GM23338 (cell line): ENCODE measurements around the gene CLDN20. TPM values are rescaled to one million over a fixed set of nuclear protein-coding genes. Genes with fewer than 3 reads are reported as not detected.

Experiments
- polyA plus RNA-seq: library from polyadenylated mRNA; unstranded; fragments of >200 nt; fragmentation: Nextera tagmentation; extraction: Ambion mirVana; gene quantifications from 2 replicates; pipeline ENCODE4 v1.2.1, GENCODE V29; 2016
- total RNA-seq: library from RNA; depleted of rRNA; stranded (reverse); fragments of >200 nt; shearing (Covaris generic); gene quantifications from 2 replicates; pipeline ENCODE4 v1.2.3, GENCODE V29; 2014; rRNA removed

Gene CLDN20
- total and polyA plus RNA-seq, 2 experiments from 2014 or later, result 0.23 TPM; not detected in 1

Other genes starting within 250 kb of the CLDN20 start
- 37.5 and 51.1 TPM in 2 replicates for gene TFB1M, start 50.5 kb downstream of the CLDN20 start, total RNA-seq
- 66.9 and 69.6 TPM in 2 replicates for gene TFB1M, start 50.5 kb downstream of the CLDN20 start, polyA plus RNA-seq
- not detected in 2 replicates for gene NOX3, start 191.8 kb downstream of the CLDN20 start, total RNA-seq
- gene NOX3, start 191.8 kb downstream of the CLDN20 start, polyA plus RNA-seq, result not detected in 2 replicates